Right ventricle myocardium superior (tissue), 1 donor: Measurements from ENCODE around the gene CST7. TPM values are rescaled to one million over a fixed set of nuclear protein-coding genes. Genes with fewer than 3 reads are reported as not detected.

Experiments used
- ATAC-seq: fragments of 200-7000 bp; cut with Tn5 transposase; one replicate; pipeline ENCODE4 v1.9.1; 2020; ENCODE audit warnings: mild to moderate bottlenecking; ENCODE audit not compliant: poor library complexity
- DNase-seq: peaks from one replicate; pipeline ENCODE4 v3.0.0-alpha.2; 2020
- intact Hi-C: fragments of 100-400 bp; cut with DNase I; formaldehyde crosslinking; loops from one replicate; pipeline ENCODE4 v1.11.2; 2022
- total RNA-seq: library from RNA; stranded (reverse); fragmentation: NEBNext Ultra II Directional; extraction: Animal tissue kit (Norgen Biotek cat#: 25700); gene quantifications from one replicate; pipeline ENCODE4 v1.2.1, GENCODE V29; 2021
- donor health status: DM: no; HTN: yes; CAD: no; lungs with severe emphysema.

The CST7 gene
- total RNA-seq, 1 donor from 2014 or later, result 0.48 TPM

DNA sequence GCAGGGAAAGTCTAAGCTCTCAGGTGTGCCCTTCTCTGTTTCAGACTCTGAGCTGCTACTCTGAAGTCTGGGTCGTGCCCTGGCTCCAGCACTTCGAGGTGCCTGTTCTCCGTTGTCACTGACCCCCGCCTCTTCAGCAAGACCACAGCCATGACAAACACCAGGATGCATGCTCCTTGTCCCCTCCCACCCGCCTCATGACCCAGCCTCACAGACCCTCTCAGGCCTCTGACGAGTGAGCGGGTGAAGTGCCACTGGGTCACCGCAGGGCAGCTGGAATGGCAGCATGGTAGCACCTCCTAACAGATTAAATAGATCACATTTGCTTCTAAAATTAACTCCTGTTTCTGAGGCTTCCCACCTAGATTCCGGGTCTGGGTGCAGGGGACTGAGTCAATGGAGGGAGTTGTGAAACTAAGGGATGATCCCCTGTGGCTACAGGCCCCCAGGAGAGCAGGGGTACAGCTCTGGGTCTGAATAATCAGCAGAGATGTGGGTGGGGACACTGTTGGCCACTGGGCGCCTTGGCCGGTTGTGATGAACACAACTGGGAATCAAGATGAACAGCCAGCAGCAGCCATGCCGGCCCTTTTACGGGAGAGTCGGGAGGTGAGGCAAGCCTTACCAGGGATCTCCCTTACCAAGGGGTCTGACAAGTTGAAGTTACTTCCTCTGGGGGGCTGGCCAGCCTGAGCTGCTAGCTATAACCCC is 10.7 kb downstream of the CST7 start:
- intact Hi-C loops, result no loop called here
- DNase-seq (no peak), ATAC-seq (no peak)

DNA sequence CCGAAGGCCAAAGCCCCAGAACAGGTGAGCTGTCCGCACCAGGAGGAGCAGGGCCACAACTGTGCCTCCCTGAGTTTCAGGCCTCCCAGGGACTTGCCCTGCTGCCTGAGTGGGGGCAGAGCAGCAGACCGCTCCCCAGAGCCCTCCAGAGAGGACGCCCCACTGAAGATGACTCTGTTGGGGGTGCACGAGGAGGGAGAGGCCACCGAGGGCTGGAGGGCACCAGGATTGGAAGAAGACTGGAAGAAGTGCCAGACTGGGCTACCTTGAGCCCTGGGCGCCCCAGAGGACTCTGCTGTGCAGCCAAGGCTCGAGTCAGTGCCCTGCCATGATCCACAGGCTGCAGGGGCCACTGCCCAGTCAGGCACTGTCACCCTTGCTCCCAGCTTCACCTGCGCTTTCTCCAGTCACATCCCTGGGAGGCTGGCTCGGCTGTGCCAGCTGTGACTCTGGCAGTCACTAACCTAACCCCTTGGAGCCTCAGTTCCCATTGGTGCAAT is 11.3 kb downstream of the CST7 start:
- ATAC-seq (no peak), DNase-seq (no peak)
- intact Hi-C loops, result no loop called here

DNA sequence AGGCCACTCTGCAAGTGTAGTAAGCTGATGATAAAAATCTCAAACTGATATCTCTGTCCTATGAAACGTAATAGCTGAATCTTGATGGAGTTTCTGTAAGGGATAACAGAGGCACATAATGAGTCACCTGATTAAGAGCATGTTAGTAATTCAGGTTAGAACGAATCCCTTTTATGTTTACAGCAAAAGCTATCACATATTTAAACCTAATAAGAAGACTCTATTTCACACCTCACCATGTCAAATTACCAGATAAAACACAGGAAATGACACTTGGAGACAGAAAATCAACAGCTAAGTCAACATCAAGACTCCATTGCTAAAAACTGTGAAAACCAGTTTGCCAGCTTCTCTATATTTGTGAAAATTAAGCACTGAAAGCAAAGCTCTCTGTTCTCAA is 11.8 kb downstream of the CST7 start:
- DNase-seq, result no peak
- intact Hi-C loops, result no loop called here
- no peak for ATAC-seq

- intact Hi-C loops, result no loop called here
- DNase-seq (no peak), ATAC-seq (no peak)
These were observed 12.5 kb downstream of the CST7 start for GRCh38 chr20:24961384-24962181.

GRCh38 chr20:24962182-24962492 is 13.1 kb downstream of the CST7 start:
- ATAC-seq (no peak), DNase-seq (no peak)
- intact Hi-C loops, result no loop called here

- DNase-seq, result no peak
- no peak for ATAC-seq
- intact Hi-C loops, result no loop called here
These were observed 13.4 kb downstream of the CST7 start for GRCh38 chr20:24962510-24962909.

DNA sequence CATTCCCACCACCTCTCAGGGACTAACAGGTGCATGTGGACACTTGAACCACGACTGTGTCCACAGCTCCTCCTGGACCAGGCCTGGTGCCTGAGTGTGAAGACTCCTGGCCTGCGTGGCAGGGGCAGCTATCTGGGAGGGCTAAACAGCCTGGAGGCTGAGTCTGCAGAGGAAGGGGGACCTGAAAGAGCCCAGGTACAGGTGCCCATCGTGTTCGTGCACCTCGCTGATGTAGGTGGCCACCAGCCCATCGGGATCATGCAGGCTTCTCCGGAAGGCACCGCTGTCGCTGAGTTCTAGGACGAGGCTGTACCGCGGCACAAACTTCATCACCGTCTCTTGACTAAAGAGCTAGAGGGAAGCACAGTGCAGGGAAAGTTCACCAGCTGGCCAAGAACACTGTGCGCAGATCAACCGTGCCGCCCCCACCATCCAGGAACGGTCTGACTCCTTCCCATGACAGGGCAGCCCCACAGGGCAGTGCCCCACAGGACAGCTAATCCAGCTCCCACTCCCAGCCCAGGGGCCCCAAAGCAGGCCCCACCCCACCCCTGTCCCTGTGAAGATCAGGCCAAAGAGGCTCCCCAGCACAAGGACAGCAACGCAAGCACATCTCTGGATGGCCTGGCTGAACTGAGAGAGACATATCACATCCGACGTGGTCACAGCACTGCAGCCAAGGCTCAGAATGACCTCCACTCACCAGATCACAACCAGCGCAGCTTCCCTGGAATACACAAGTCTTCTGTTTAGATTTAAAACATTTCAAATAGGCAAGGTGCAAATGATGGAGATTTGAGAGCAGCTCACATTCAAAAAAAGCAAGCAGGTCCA is 14.8 kb downstream of the CST7 start:
- intact Hi-C loops, result no loop called here
- DNase-seq (no peak), ATAC-seq (no peak)

- DNase-seq, result no peak
- intact Hi-C loops, result no loop called here
- no peak for ATAC-seq
These were observed 15.4 kb downstream of the CST7 start for GRCh38 chr20:24964506-24964840.

GRCh38 chr20:24965065-24965919 is 16.2 kb downstream of the CST7 start:
- ATAC-seq, result no peak
- intact Hi-C loops, result no loop called here
- DNase-seq, result no peak

- ATAC-seq (no peak), DNase-seq (no peak)
- intact Hi-C loops, result no loop called here
These were observed 17.4 kb downstream of the CST7 start for GRCh38 chr20:24966317-24967012.

DNA sequence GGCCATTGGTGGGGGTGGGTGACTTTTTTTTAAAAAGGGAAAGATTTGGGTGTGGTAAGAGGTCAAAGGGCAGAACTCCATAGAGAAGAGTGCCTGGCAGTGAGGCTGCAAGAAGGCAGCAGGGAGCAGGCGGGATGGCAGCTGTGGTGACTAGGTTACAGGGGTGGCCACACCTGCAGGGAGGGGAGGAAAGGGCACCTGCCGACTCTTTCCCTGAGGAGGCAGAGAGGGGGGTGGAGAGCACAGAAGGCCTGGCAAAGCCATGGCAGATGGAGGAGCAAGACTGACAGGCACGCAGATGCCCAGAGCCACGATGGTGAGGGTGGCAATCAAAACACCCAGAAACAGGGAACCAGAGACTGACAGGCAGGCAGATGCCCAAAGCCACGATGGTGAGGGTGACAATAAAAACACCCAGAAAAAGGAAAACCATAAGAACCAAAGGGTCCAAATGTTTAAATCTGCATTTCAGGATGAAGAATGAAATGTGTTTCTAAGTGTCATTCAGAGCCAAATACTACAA is 19.3 kb downstream of the CST7 start:
- DNase-seq, result no peak
- ATAC-seq, result no peak
- intact Hi-C loops, result no loop called here

DNA sequence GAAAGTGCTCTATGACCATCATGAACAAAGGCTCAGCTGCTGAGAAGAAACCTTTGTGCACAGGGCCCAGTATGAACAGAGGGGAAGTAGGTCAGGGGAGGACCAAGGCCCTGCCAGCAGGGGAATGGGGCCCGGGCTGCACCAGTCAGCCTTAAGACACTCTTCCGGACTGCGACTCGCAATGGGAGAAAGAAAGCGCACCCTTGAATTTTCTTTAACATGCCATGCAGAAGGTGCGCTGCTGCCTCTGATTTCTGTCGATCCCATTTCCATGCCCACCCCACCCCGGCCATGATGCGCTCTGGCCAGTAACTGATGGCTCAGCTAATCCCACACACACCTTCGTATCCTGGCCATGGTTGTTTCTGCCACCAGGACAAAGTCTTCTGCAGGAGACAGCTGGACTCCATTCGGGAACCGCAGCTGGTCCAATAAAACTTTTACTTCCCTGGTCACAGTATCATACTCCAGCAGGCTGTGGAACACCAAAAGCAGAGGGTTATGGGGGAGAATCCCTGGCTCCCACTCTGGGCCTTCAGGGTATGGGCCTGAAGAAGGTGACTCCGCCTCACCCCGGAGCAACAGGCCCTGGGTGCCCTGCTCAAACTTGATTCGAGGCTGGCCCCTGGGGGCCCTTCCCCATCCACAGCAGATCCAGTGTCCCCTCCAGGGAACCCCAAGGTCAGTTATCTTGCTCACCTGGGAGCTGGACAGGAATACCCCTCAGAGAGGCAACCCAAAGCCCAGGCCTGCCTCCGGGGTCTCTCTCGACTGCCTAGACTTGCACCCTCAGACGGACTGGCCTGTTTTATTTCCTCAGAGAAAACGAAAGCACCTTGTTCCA is 20.3 kb downstream of the CST7 start:
- intact Hi-C loops, result no loop called here
- ATAC-seq (no peak), DNase-seq (no peak)

GRCh38 chr20:24970030-24970553 is 21.0 kb downstream of the CST7 start:
- DNase-seq, result no peak

DNA sequence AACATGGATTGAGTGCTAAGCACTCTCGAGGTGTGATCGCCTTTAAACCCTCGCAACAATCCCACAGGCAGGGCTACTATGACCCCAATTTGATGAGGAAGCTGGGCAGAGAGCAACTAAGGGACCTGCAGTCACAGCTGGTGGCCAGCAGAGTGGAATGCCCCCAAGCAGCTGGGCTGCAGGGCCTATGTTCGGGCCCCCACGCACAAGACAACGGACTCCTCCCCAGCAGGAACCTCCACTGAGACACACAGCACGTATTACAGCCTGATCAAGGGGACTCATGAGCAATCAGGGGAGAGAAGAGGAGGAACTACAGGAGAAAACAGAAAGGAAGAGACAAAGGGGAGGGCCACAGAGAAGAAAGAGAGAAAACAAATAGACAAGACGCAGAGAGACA is 21.7 kb downstream of the CST7 start:
- ATAC-seq (no peak), DNase-seq (no peak)
- intact Hi-C loops, result no loop called here

More at GRCh38 chr20:24970030-24970553, 21.0 kb downstream of the CST7 start:
- ATAC-seq, result no peak
- intact Hi-C loops, result no loop called here

DNA sequence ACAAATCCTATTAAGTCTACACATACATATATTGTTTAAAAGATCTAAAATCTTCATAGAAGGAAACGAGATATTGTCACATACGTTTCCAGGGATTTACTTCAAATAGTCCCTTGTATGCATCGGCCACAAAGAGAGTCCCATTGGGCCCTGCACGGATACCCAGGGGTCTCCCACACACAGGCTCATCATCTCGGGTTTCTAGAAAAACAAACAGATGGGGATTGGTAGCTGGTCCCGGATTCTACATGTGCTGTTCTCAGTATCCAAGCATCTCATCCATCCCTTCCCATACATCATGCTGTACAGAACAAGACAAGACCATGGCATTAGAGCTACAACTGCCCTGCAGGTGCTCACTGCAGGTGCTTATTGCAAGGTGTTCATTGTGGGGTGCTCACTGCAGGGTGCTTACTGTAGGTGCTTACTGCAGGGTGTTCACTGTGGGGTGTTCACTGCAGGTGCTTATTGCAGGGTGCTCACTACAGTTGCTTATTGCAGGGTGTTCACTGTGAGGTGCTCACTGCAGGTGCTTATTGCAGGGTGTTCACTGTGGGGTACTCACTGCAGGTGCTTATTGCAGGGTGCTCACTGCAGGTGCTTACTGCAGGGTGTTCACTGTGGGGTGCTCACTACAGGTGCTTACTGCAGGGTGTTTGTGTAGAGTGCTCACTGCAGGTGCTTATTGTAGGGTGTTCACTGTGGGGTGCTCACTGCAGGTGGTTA is 22.5 kb downstream of the CST7 start:
- intact Hi-C loops, result no loop called here
- DNase-seq (no peak), ATAC-seq (no peak)

DNA sequence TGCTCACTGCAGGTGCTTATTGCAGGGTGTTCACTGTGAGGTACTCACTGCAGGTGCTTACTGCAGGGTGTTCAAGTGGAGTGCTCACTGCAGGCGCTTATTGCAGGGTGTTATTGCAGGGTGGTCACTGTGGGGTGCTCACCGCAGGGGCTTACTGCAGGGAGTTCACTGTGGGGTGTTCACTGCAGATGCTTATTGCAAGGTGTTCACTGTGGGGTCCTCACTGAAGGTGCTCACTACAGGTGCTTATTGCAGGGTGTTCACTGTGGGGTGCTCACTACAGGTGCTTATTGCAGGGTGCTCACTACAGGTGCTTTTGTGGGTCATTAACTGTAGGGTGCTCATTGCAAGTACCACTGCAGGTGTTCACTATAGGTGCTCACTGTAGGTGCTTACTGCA is 23.3 kb downstream of the CST7 start:
- DNase-seq (no peak), ATAC-seq (no peak)
- intact Hi-C loops, result no loop called here
